HG03469 (cell line): ENCODE results near the gene ZNF764.
"Not testable (repeated sequence)": the region's sequence is repeated elsewhere in the genome, so short reads cannot be mapped to it uniquely, and the experiment has no call there.

Experiments used
- ATAC-seq: cut with Tn5 transposase; IDR thresholded peaks from one replicate; pipeline ENCODE4 v1.9.1; 2021; ENCODE audit warnings: mild to moderate bottlenecking, moderate library complexity, moderate number of reproducible peaks; ENCODE audit not compliant: unreplicated experiment

Gene ZNF764

GRCh38 chr16:30551781-30552180 is 6.4 kb downstream of the ZNF764 start:
- no peak for ATAC-seq

- ATAC-seq: no peak
Observed at GRCh38 chr16:30548416-30549253, 9.5 kb downstream of the ZNF764 start.

GRCh38 chr16:30546115-30546514 is 12.1 kb downstream of the ZNF764 start:
- ATAC-seq: no peak

GRCh38 chr16:30543067-30543466 is 15.1 kb downstream of the ZNF764 start:
- no peak for ATAC-seq

- ATAC-seq: no peak
Observed at GRCh38 chr16:30541502-30542329, 16.5 kb downstream of the ZNF764 start.

GRCh38 chr16:30540916-30541464 is 17.2 kb downstream of the ZNF764 start:
- not testable (repeated sequence) for ATAC-seq

- ATAC-seq: not testable (repeated sequence)
Observed at GRCh38 chr16:30539986-30540526, 18.1 kb downstream of the ZNF764 start.

- no peak for ATAC-seq
Observed at GRCh38 chr16:30539000-30539964, 18.9 kb downstream of the ZNF764 start.

GRCh38 chr16:30536391-30537024 is 21.7 kb downstream of the ZNF764 start:
- not testable (repeated sequence) for ATAC-seq

- ATAC-seq: no peak
Observed at GRCh38 chr16:30535777-30536190, 22.4 kb downstream of the ZNF764 start.

- ATAC-seq: no peak
Observed at GRCh38 chr16:30535106-30535776, 22.9 kb downstream of the ZNF764 start.

- no peak for ATAC-seq
Observed at GRCh38 chr16:30534368-30535105, 23.6 kb downstream of the ZNF764 start, which contains the start of gene ZNF747. Gene ZNF747 (minus strand): TSS chr16:30534858. CDS start chr16:30534679, 179 bp downstream.

GRCh38 chr16:30533748-30534367 is 24.3 kb downstream of the ZNF764 start:
- ATAC-seq: no peak

GRCh38 chr16:30533146-30533522 is 25.0 kb downstream of the ZNF764 start:
- no peak for ATAC-seq

- ATAC-seq: no peak
Observed at GRCh38 chr16:30532285-30533145, 25.7 kb downstream of the ZNF764 start.

GRCh38 chr16:30530163-30531037 is 27.8 kb downstream of the ZNF764 start:
- ATAC-seq: no peak
